Stomach (tissue), 9 donors: ENCODE results near the gene ASIC4. TPM values are rescaled to one million over a fixed set of nuclear protein-coding genes. Genes with fewer than 3 reads are reported as not detected.

ENCODE experiments used
- DNase-seq, 2 donors: peaks; one replicate each; pipeline versions ENCODE4 v3.0.0 to v3.0.0-alpha.2; 2013 to 2019
- H3K27ac ChIP-seq, 5 donors: fragments of 200-600 bp in 4 of 5; sonication (generic) in 4 of 5; one replicate each; pipeline ENCODE4 v1.5.1; 2013 to 2019; ENCODE audit warnings: mild to moderate bottlenecking in 1 of 5, moderate library complexity in 1 of 5
- H3K27me3 ChIP-seq, 3 donors: fragments of 200-600 bp; sonication (generic); one replicate each; pipeline ENCODE4 v1.5.1; 2017 to 2019; ENCODE audit warnings: mixed run types in 1 of 3
- H3K36me3 ChIP-seq, 4 donors: fragments of 200-600 bp; sonication (generic); 1 replicate in 3 of 4; 2 replicates in 1 of 4; pipeline ENCODE4 v1.5.1; 2016 to 2019
- H3K4me1 ChIP-seq, 4 donors: fragments of 200-600 bp; sonication (generic); one replicate each; pipeline ENCODE4 v1.5.1; 2016 to 2019
- H3K4me3 ChIP-seq, 4 donors: fragments of 200-600 bp; sonication (generic) in 3 of 4; one replicate each; pipeline ENCODE4 v1.5.1; 2016 to 2019; ENCODE audit warnings: mild to moderate bottlenecking in 1 of 4
- H3K9me3 ChIP-seq, 4 donors: fragments of 200-600 bp; sonication (generic); one replicate each; pipeline ENCODE4 v1.5.1; 2016 to 2019
- CTCF ChIP-seq, 7 experiments: fragments of 450-650 bp in 4 of 7; fragments of 200-600 bp in 3 of 7; sonication (generic) in 3 of 7; IDR thresholded peaks; one replicate each; pipeline ENCODE4 v1.5.1; 2016 to 2019; ENCODE audit warnings: antibody characterized with exemption in 7 of 7, control low read depth in 2 of 7, mild to moderate bottlenecking in 1 of 7
- EP300 ChIP-seq: sonication (generic); formaldehyde crosslinking; IDR thresholded peaks from one replicate; pipeline ENCODE4 v1.6.1; 2017; ENCODE audit warnings: antibody characterized with exemption
- POLR2A ChIP-seq, 4 donors: fragments of 450-650 bp; IDR thresholded peaks; one replicate each; pipeline ENCODE4 v1.6.1; 2016; ENCODE audit warnings: antibody characterized with exemption in 4 of 4, control low read depth in 2 of 4, mild to moderate bottlenecking in 1 of 4, moderate library complexity in 1 of 4
- POLR2AphosphoS5 ChIP-seq, 3 donors: sonication (generic); formaldehyde crosslinking; IDR thresholded peaks; one replicate each; pipeline ENCODE4 v1.6.1; 2016; ENCODE audit warnings: antibody characterized with exemption in 3 of 3
- WGBS, 5 donors: extraction: QIAGEN DNeasy Blood & Tissue Kit in 3 of 5; methylation state at CpG; one replicate each; pipeline versions ENCODE4 v1.1.5 to v1.1.7; 2013 to 2018; 5-methylcytosine and 5-hydroxymethylcytosine counted together
- intact Hi-C: fragments of 100-400 bp; cut with DNase I; formaldehyde crosslinking; loops from one replicate; pipeline ENCODE4 v1.15.1; 2023; ENCODE audit warnings: low total_unique reads
- polyA plus RNA-seq, 3 donors: library from polyadenylated mRNA; stranded (reverse); fragments of 200-250 nt; gene quantifications; one replicate each; pipeline ENCODE4 v1.2.3, GENCODE V29; 2013
- total RNA-seq, 5 donors: library from RNA; depleted of rRNA; stranded (reverse); fragments of >200 nt; gene quantifications; one replicate each; pipeline versions ENCODE4 v1.1.0 to v1.2.3, GENCODE V29; 2014 to 2016
- donor health status: healthy with polysubstance abuse.
- donor health status: Bipolar disorder and iron deficiency.
- donor health status: healthy.

The ASIC4 gene
- total and polyA plus RNA-seq, 8 donors: 2.0 to 11.0 TPM; not detected in 6

GRCh38 chr2:219515874-219516629 is 1.8 kb downstream of the ASIC4 start:
- no peak for DNase-seq
- WGBS, 5 donors: 46 to 65% (median 55%) methylated on average over 15 to 17 of the region's 17 CpGs
- TF ChIP-seq POLR2AphosphoS5 (IDR thresholded peaks at IDR 0.05) (no peak), CTCF (IDR thresholded peaks at IDR 0.05) (no peak), EP300 (no peak), POLR2A (IDR thresholded peaks at IDR 0.05) (no peak)
- intact Hi-C loops: no loop called here
- peaks cover 0 to 20% (median 13%) of the 10 kb centered on the region in 4 donors for H3K4me1 ChIP-seq
- no peak overlapping the region for H3K4me3 ChIP-seq
- H3K36me3 ChIP-seq: no peaks in the 10 kb centered on the region
- no peak overlapping the region for H3K27ac ChIP-seq
- H3K27me3 ChIP-seq: peaks cover 0 to 94% (median 78%) of the 10 kb centered on the region in 3 donors
- H3K9me3 ChIP-seq: no peaks in the 10 kb centered on the region

- H3K27ac ChIP-seq: no peak overlapping the region
- no peaks in the 10 kb centered on the region for H3K9me3 ChIP-seq
- DNase-seq: no peak
- TF ChIP-seq POLR2A (IDR thresholded peaks at IDR 0.05) (no peak), CTCF (IDR thresholded peaks at IDR 0.05) (no peak), POLR2AphosphoS5 (IDR thresholded peaks at IDR 0.05) (no peak), EP300 (no peak)
- 58 to 63% (median 60%) methylated on average over 7 of the region's 7 CpGs for WGBS, 5 donors
- H3K4me3 ChIP-seq: no peak overlapping the region
- intact Hi-C loops: no loop called here
- H3K4me1 ChIP-seq: peaks cover under 1 to 28% (median 20%) of the 10 kb centered on the region in 4 donors
- no peaks in the 10 kb centered on the region for H3K36me3 ChIP-seq
- H3K27me3 ChIP-seq: peaks cover 0 to 94% (median 78%) of the 10 kb centered on the region in 3 donors
Measured at GRCh38 chr2:219516888-219517287, 2.6 kb downstream of the ASIC4 start.

- TF ChIP-seq POLR2A (IDR thresholded peaks at IDR 0.05) (no peak), POLR2AphosphoS5 (IDR thresholded peaks at IDR 0.05) (no peak), CTCF (IDR thresholded peaks at IDR 0.05) (no peak), EP300 (no peak)
- Histone ChIP-seq H3K27me3 (peaks cover 0 to 94% (median 78%) of the 10 kb centered on the region in 3 donors), H3K4me1 (peaks cover 13 to 32% (median 30%) of the 10 kb centered on the region in 4 donors), H3K27ac (no peak overlapping the region), H3K36me3 (no peaks in the 10 kb centered on the region), H3K9me3 (no peaks in the 10 kb centered on the region), H3K4me3 (no peak overlapping the region)
- intact Hi-C loops: no loop called here
- 53 to 61% (median 55%) methylated on average over 10 of the region's 10 CpGs for WGBS, 5 donors
- DNase-seq: no peak
Measured at GRCh38 chr2:219517954-219518778, 3.9 kb downstream of the ASIC4 start.

GRCh38 chr2:219519526-219519916 is 5.2 kb downstream of the ASIC4 start:
- TF ChIP-seq POLR2A (IDR thresholded peaks at IDR 0.05) (no peak), EP300 (no peak), CTCF (IDR thresholded peaks at IDR 0.05) (no peak), POLR2AphosphoS5 (IDR thresholded peaks at IDR 0.05) (no peak)
- WGBS, 5 donors: 83 to 88% (median 86%) methylated on average over 9 of the region's 9 CpGs
- Histone ChIP-seq H3K9me3 (no peaks in the 10 kb centered on the region), H3K27ac (no peak overlapping the region), H3K36me3 (no peaks in the 10 kb centered on the region), H3K27me3 (peaks cover 0 to 94% (median 77%) of the 10 kb centered on the region in 3 donors), H3K4me1 (peaks cover 14 to 26% (median 24%) of the 10 kb centered on the region in 4 donors), H3K4me3 (no peak overlapping the region)
- no peak for DNase-seq
- intact Hi-C loops: no loop called here
